Ishikawa (cell line): ENCODE data around the gene GRIK4.

Experiments used
- CEBPB ChIP-seq: IDR thresholded peaks from 2 replicates; pipeline ENCODE4 v1.6.1; 2012
- CREB1 ChIP-seq: IDR thresholded peaks from 2 replicates; pipeline ENCODE4 v1.6.1; 2012; ENCODE audit warnings: low read depth
- EGR1 ChIP-seq: IDR thresholded peaks from 2 replicates; pipeline ENCODE4 v1.6.1; 2012
- EP300 ChIP-seq: IDR thresholded peaks from 2 replicates; pipeline ENCODE4 v1.6.1; 2012; ENCODE audit warnings: borderline replicate concordance
- FOXM1 ChIP-seq: IDR thresholded peaks from 2 replicates; pipeline ENCODE4 v1.6.1; 2012; ENCODE audit warnings: low read depth, borderline replicate concordance
- NFIC ChIP-seq: IDR thresholded peaks from 2 replicates; pipeline ENCODE4 v1.6.1; 2012
- RAD21 ChIP-seq: IDR thresholded peaks from 2 replicates; pipeline ENCODE4 v1.6.1; 2012; ENCODE audit warnings: low read depth
- TAF1 ChIP-seq: IDR thresholded peaks from 2 replicates; pipeline ENCODE4 v1.6.1; 2012; ENCODE audit warnings: low read depth, mild to moderate bottlenecking
- TCF12 ChIP-seq: IDR thresholded peaks from 2 replicates; pipeline ENCODE4 v1.6.1; 2012; ENCODE audit warnings: low read depth
- TEAD4 ChIP-seq: IDR thresholded peaks from 2 replicates; pipeline ENCODE4 v1.6.1; 2012
- USF1 ChIP-seq: IDR thresholded peaks from 2 replicates; pipeline ENCODE4 v1.6.1; 2012
- YY1 ChIP-seq: IDR thresholded peaks from 2 replicates; pipeline ENCODE4 v1.6.1; 2012; ENCODE audit warnings: low read depth
- ZBTB7A ChIP-seq: IDR thresholded peaks from 2 replicates; pipeline ENCODE4 v1.6.1; 2012; ENCODE audit warnings: low read depth
- TF ChIP-seq, protein P1 (sequence below): IDR thresholded peaks from 2 replicates; pipeline ENCODE4 v1.6.1; 2012
- TF ChIP-seq, protein P2 (sequence below): IDR thresholded peaks from 2 replicates; pipeline ENCODE4 v1.6.1; 2012; ENCODE audit warnings: low read depth, mild to moderate bottlenecking

The GRIK4 gene

DNA sequence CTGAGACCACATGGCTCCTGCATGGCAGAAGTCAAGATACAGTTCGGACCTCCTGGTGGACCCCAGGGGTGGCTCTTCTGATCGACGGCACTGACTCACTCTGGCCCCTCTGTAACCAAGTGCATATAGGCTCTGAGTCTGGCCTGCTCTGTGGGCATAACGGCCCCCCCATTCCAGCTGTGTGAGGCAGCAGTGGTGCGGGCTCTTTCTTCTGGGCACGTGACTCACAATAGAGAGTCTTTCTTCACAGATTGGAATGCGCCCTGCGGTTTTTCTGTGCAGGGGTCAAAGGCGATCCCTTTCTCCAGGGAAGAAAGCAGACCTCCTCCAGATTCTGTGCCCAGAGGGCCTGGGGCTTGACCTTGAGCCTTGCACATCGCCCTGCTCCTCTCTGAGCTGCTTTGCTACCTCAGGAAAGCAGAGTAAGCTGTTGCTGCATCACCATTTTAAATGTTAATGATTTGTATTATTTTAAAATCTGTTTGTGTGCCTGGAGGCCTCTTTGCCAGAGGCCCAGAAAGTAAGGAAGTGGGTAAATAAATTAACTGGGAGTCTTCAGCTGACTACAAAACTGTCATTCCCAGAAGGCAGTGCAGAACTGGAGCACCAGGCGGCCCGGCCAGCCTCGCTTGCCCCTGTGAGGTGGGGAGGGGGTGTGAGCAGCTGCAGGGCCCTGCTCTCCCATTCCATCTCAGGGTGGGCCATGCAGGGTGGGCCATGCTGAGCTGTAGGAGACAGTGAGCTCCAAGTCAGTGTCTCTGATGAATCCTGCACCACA is 199.0 kb downstream of the GRIK4 start:
- no peak for TF ChIP-seq NFIC
- no peak for TF ChIP-seq EGR1
- TF ChIP-seq TAF1, result no peak
- no peak for TF ChIP-seq RAD21
- TF ChIP-seq, protein P1, sequence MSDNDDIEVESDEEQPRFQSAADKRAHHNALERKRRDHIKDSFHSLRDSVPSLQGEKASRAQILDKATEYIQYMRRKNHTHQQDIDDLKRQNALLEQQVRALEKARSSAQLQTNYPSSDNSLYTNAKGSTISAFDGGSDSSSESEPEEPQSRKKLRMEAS, result no peak
- TF ChIP-seq, protein P2, sequence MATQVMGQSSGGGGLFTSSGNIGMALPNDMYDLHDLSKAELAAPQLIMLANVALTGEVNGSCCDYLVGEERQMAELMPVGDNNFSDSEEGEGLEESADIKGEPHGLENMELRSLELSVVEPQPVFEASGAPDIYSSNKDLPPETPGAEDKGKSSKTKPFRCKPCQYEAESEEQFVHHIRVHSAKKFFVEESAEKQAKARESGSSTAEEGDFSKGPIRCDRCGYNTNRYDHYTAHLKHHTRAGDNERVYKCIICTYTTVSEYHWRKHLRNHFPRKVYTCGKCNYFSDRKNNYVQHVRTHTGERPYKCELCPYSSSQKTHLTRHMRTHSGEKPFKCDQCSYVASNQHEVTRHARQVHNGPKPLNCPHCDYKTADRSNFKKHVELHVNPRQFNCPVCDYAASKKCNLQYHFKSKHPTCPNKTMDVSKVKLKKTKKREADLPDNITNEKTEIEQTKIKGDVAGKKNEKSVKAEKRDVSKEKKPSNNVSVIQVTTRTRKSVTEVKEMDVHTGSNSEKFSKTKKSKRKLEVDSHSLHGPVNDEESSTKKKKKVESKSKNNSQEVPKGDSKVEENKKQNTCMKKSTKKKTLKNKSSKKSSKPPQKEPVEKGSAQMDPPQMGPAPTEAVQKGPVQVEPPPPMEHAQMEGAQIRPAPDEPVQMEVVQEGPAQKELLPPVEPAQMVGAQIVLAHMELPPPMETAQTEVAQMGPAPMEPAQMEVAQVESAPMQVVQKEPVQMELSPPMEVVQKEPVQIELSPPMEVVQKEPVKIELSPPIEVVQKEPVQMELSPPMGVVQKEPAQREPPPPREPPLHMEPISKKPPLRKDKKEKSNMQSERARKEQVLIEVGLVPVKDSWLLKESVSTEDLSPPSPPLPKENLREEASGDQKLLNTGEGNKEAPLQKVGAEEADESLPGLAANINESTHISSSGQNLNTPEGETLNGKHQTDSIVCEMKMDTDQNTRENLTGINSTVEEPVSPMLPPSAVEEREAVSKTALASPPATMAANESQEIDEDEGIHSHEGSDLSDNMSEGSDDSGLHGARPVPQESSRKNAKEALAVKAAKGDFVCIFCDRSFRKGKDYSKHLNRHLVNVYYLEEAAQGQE, result no peak
- peak; percentile 87 for TF ChIP-seq USF1
- no peak for TF ChIP-seq CREB1
- TF ChIP-seq FOXM1, result no peak
- TF ChIP-seq TCF12, result no peak
- TF ChIP-seq CEBPB, result 0 out of 2 replicates have a peak, but pooled peaks have one; percentile 41
- no peak for TF ChIP-seq YY1
- TF ChIP-seq TEAD4, result no peak

DNA sequence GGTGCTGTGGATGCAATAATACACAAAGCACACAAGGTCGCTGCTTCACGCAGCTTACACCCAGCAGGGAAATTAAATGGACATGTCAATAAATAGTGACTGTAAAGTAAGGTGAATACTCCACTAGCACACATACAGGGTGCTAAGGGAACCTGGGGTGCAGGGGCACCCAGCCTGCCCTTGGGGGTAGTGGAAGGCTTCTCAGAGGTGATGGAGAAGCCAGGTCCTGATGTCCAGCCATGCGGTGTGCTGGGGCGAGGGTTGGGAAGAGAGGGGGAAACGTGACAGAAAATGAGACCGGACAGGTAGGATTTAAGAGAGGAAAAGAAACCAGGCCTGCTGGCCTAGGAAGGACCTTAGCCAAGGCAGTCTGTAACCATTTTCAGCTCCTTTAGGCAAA is 200.5 kb downstream of the GRIK4 start:
- TF ChIP-seq EGR1 (no peak), NFIC (no peak), USF1 (no peak), TCF12 (no peak), CREB1 (no peak), EP300 (no peak), ZBTB7A (no peak), FOXM1 (no peak), TAF1 (no peak), RAD21 (no peak)
- TF ChIP-seq, protein P2, result no peak
- TF ChIP-seq, protein P1, result no peak

DNA sequence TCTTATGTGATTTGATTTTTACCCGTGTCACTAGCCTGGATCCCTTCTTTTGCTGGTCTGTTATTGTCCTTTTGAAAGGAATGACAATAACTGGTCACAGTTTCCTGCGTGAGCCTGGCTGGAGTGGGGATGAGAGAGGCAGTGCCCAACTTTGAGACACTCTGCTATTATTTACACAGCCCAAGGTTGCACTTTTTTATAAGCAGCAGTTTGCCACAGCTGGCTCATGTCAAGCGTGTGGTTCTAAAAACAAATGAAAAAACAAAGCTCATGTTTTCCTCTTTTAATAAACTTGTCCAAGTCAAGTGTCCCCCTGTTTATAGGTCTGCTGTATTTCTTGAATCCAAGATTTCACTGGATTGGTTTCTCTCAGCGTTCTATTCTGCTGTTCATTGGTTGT is 201.3 kb downstream of the GRIK4 start:
- TF ChIP-seq, protein P1, result no peak
- TF ChIP-seq USF1 (no peak), TCF12 (no peak), RAD21 (no peak), YY1 (no peak), CREB1 (no peak), FOXM1 (no peak), CEBPB (no peak), EP300 (no peak), EGR1 (no peak)
- TF ChIP-seq, protein P2, result no peak

DNA sequence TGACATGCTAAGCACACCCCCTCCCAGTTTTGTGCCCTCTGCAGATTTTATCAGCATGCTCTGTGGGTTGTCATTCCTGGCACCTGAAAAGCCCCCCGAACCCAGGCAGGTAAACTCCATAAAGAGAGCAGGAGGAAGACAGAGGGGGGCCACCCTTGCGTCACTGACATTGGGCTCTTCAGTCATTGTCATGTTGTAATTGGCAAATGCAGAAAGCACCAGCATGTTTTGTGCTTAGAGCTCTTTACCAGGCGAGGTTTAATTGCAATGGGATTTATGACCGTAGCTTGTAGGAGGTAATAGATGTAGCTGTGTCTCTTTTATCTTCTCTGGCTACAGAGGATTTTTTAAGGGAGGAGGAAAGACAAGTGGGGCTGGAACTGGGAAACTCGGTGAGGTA is 201.7 kb downstream of the GRIK4 start:
- TF ChIP-seq, protein P2, result no peak
- TF ChIP-seq CREB1, result no peak
- no peak for TF ChIP-seq TAF1
- no peak for TF ChIP-seq ZBTB7A
- no peak for TF ChIP-seq TCF12
- TF ChIP-seq RAD21, result no peak
- TF ChIP-seq EP300, result no peak
